ENCODE data around the gene TEDDM1. TPM values are rescaled to one million over a fixed set of nuclear protein-coding genes. Genes with fewer than 3 reads are reported as not detected.

The TEDDM1 gene
- total RNA-seq, 4 donors from 2014 or later: not detected

DNA sequence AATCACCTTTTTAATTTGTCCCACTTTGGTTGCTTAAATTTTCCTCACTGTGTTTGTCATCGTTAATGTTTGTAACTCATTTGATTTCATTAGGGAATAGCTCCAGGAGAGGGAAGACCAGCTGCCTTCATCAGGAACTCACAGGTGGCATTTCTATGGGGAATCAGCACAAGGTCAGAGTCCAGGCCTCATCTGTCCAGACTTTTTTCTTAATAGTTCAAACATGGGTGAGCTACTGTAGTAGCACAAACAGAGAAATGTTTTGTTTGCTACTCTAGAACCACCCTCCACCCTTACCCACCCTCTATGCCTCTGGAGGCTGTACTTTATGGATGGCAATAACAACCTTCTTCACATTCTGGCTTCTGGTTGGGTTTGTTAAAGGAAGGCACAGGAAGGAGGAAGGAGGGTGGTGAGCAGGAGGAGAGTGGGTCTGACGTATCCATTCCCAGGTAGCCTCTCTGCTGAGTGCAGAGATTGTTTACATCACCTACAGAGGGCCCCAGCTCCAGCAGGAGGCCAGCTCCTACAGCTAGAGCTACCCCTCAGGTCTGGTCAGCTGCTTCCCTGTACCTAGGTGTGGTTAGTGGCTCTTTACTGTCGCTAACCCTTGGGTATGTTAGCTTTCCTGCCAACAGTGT is 8.1 kb upstream of the TEDDM1 start:
- Histone ChIP-seq H3K27ac (no peak overlapping the region), H3K9me3 (peaks cover 0 to 8% (median 0%) of the 10 kb centered on the region in 4 donors), H3K4me3 (no peak overlapping the region), H3K4me1 (peaks cover 0 to 7% (median 0%) of the 10 kb centered on the region in 4 donors), H3K27me3 (peaks cover 0 to 9% of the 10 kb centered on the region in 2 donors), H3K36me3 (no peaks in the 10 kb centered on the region)
- TF ChIP-seq, protein P1, sequence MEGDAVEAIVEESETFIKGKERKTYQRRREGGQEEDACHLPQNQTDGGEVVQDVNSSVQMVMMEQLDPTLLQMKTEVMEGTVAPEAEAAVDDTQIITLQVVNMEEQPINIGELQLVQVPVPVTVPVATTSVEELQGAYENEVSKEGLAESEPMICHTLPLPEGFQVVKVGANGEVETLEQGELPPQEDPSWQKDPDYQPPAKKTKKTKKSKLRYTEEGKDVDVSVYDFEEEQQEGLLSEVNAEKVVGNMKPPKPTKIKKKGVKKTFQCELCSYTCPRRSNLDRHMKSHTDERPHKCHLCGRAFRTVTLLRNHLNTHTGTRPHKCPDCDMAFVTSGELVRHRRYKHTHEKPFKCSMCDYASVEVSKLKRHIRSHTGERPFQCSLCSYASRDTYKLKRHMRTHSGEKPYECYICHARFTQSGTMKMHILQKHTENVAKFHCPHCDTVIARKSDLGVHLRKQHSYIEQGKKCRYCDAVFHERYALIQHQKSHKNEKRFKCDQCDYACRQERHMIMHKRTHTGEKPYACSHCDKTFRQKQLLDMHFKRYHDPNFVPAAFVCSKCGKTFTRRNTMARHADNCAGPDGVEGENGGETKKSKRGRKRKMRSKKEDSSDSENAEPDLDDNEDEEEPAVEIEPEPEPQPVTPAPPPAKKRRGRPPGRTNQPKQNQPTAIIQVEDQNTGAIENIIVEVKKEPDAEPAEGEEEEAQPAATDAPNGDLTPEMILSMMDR (IDR thresholded peaks at IDR 0.05): no peak
- no peak for TF ChIP-seq EP300 (IDR thresholded peaks at IDR 0.05)
- no peak for TF ChIP-seq POLR2A (IDR thresholded peaks at IDR 0.05)
- DNase-seq (ENCODE audit: low spot score in 2 of 2): no peak
- WGBS, 2 donors: 71 to 74% methylated on average over 3 of the region's 3 CpGs

DNA sequence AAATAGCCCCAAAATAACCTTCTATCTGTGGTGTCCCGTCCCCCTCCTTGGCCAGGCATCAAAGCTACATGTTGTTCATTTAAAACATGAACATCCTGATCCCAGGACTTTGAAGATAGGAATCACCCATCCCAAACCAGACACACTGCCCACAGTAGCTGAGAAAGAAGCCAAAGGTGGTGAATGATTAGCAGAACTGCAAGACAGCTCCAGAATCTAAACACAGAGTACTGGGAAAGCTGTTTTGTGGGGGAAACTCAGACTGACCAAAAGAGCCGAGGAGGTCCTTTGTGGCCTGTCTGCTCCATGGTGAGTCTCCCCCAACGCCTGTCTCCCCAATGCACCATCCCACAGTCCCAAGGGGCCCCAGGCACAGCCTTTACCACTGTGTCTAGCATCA is 7.3 kb upstream of the TEDDM1 start:
- no peak for DNase-seq (ENCODE audit: low spot score in 2 of 2)
- H3K36me3 ChIP-seq: no peaks in the 10 kb centered on the region
- peaks cover 0 to 8% (median 0%) of the 10 kb centered on the region in 4 donors for H3K9me3 ChIP-seq
- no peak overlapping the region for H3K4me3 ChIP-seq
- H3K4me1 ChIP-seq: peaks cover 0 to 7% (median 0%) of the 10 kb centered on the region in 4 donors
- WGBS, 2 donors: 68 to 75% methylated on average over 3 of the region's 3 CpGs
- TF ChIP-seq EP300 (IDR thresholded peaks at IDR 0.05): no peak
- TF ChIP-seq, protein P1 (IDR thresholded peaks at IDR 0.05): no peak
- TF ChIP-seq POLR2A (IDR thresholded peaks at IDR 0.05): no peak
- no peak overlapping the region for H3K27ac ChIP-seq
- peaks cover 0 to 9% of the 10 kb centered on the region in 2 donors for H3K27me3 ChIP-seq

DNA sequence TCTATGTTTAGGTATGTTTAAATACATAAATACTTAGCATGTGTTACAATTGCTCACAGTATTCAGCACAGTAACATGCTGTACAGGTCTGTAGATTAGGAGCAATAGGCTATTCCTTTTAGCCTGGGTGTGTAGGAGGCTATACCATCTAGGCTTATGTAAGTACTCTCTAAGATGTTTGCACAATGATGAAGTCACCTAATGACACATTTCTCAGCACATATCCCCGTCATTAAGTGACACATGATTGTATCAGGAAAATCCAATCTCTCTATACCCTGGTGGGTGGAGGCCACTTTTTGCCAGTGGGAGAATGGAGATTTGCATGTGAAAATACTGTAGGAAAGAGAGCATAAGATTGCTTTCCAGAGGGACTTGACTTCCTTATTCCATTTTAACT is 5.5 kb upstream of the TEDDM1 start:
- no peak for DNase-seq (ENCODE audit: low spot score in 2 of 2)
- H3K27me3 ChIP-seq: peaks cover 0 to 9% of the 10 kb centered on the region in 2 donors
- TF ChIP-seq POLR2A (IDR thresholded peaks at IDR 0.05): no peak
- TF ChIP-seq, protein P1 (IDR thresholded peaks at IDR 0.05): no peak
- TF ChIP-seq EP300 (IDR thresholded peaks at IDR 0.05): no peak
- H3K4me1 ChIP-seq: peaks cover 0 to 7% (median 0%) of the 10 kb centered on the region in 4 donors
- no peaks in the 10 kb centered on the region for H3K36me3 ChIP-seq
- H3K9me3 ChIP-seq: peaks cover 0 to 8% (median 0%) of the 10 kb centered on the region in 4 donors
- 65 to 76% methylated on average over 1 of the region's 1 CpG for WGBS, 2 donors
- H3K4me3 ChIP-seq: no peak overlapping the region
- no peak overlapping the region for H3K27ac ChIP-seq

DNA sequence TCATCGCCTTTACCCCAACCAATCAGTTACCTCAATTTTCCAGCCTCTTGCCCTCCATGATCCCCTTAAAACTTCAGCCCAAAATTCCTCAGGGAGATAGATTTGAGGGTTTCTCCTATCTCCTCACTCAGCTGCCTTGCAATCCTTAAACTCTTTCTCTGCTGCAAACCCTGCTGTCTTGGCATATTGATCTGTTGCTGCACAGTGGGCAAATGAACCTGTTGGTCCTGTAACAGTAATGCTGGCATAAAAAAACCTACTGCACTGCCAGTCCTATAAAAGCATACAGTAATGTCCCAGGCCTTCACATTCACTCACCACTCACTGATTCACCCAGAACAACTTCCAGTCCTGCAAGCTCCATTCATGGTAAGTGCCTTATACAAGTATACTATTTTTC is 5.1 kb upstream of the TEDDM1 start:
- Histone ChIP-seq H3K27me3 (peaks cover 0 to 9% of the 10 kb centered on the region in 2 donors), H3K27ac (no peak overlapping the region), H3K4me3 (no peak overlapping the region), H3K36me3 (no peaks in the 10 kb centered on the region), H3K9me3 (peaks cover 0 to 8% (median 0%) of the 10 kb centered on the region in 4 donors), H3K4me1 (peaks cover 0 to 4% (median 0%) of the 10 kb centered on the region in 4 donors)
- TF ChIP-seq, protein P1 (IDR thresholded peaks at IDR 0.05): no peak
- TF ChIP-seq POLR2A (IDR thresholded peaks at IDR 0.05): no peak
- DNase-seq (ENCODE audit: low spot score in 2 of 2): no peak
- WGBS, 2 donors: 86 to 91% methylated on average over 1 of the region's 1 CpG

DNA sequence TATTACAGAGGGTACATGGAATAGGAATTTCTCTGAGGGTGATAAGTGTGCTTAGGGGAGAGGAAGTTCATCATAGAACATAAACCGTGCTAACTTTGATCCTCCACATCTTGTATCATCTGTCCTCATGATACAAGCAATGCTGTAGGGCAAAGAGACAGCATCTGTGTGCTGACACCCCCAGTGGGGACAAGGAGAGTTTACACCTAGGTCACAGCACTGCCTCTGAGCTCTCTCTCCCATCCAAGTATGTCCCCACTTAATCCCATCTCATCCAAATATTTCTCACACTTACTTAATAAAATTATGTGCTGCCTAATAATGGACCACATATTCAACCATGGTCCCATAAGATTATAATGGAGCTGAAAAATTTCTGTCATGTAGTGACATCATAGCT is 4.3 kb upstream of the TEDDM1 start:
- no peak overlapping the region for H3K4me3 ChIP-seq
- H3K9me3 ChIP-seq: peaks cover 0 to 8% (median 0%) of the 10 kb centered on the region in 4 donors
- H3K36me3 ChIP-seq: no peaks in the 10 kb centered on the region
- no peak overlapping the region for H3K27ac ChIP-seq
- peaks cover 0 to 9% of the 10 kb centered on the region in 2 donors for H3K27me3 ChIP-seq
- TF ChIP-seq POLR2A (IDR thresholded peaks at IDR 0.05) (no peak), EP300 (IDR thresholded peaks at IDR 0.05) (no peak)
- TF ChIP-seq, protein P1 (IDR thresholded peaks at IDR 0.05): no peak
- no peak for DNase-seq (ENCODE audit: low spot score in 2 of 2)
- H3K4me1 ChIP-seq: no peaks in the 10 kb centered on the region
- WGBS, 2 donors: 63 to 86% methylated on average over 1 of the region's 1 CpG
